ENCODE measurements around the gene MUC2.

MUC2 gene

DNA sequence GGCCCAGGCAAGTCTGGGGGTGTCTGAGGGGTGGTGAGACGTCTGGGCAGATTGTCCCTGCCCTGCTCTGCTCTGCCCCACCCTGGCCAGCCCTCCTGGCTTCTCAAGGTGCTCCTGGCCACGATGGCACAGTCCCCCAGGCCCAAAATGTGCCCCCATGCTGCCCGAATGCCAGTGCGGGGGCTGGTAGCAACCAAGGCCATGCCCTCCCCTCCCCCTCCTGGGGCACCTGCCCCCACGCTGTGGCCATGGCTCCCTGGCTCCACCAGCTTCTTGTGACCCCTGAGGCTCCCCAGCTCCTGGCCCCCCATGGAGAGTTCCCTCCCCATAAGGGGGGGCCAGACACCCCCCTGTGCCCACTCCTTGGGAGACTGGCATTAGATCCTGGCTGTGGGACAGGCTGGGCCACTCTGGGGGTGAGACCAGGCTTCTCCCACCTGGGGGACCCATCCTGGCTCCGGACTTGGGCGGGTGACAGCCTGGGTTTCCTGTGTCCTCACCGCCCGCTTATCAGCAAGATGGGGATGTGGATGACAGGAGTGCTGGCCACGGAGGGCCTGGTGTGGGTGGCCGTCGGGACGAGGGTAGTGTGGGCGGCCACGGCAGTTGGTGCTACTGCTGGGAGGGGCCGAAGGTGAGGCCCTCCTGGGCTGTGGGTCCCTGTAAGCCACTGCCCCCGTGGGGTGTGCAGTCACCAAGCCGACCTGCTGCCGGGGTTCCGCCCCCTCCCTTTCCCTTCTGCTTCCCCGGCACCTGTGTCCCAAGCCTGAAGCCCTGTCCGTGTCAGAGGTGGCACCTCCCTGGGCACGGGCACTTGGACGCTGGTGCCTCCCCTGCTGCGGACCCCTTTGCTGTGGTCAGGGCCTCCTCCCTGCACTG, 22.3 kb upstream of the MUC2 start:
- no peak for DNase-seq (ENCODE audit: low read depth)
- TF ChIP-seq, protein P1, sequence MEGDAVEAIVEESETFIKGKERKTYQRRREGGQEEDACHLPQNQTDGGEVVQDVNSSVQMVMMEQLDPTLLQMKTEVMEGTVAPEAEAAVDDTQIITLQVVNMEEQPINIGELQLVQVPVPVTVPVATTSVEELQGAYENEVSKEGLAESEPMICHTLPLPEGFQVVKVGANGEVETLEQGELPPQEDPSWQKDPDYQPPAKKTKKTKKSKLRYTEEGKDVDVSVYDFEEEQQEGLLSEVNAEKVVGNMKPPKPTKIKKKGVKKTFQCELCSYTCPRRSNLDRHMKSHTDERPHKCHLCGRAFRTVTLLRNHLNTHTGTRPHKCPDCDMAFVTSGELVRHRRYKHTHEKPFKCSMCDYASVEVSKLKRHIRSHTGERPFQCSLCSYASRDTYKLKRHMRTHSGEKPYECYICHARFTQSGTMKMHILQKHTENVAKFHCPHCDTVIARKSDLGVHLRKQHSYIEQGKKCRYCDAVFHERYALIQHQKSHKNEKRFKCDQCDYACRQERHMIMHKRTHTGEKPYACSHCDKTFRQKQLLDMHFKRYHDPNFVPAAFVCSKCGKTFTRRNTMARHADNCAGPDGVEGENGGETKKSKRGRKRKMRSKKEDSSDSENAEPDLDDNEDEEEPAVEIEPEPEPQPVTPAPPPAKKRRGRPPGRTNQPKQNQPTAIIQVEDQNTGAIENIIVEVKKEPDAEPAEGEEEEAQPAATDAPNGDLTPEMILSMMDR (conservative IDR thresholded peaks at IDR 0.05; ENCODE audit: low read depth, low read length), result no peak
- no peak overlapping the region for H3K4me3 ChIP-seq (ENCODE audit: low read depth, low read length)

GRCh38 chr11:1053121-1053901, 21.4 kb upstream of the MUC2 start:
- H3K4me3 ChIP-seq (ENCODE audit: low read depth, low read length), result no peak overlapping the region
- DNase-seq (ENCODE audit: low read depth), result peak; percentile 35
- TF ChIP-seq, protein P1 (conservative IDR thresholded peaks at IDR 0.05; ENCODE audit: low read depth, low read length), result peak; percentile 18

DNA sequence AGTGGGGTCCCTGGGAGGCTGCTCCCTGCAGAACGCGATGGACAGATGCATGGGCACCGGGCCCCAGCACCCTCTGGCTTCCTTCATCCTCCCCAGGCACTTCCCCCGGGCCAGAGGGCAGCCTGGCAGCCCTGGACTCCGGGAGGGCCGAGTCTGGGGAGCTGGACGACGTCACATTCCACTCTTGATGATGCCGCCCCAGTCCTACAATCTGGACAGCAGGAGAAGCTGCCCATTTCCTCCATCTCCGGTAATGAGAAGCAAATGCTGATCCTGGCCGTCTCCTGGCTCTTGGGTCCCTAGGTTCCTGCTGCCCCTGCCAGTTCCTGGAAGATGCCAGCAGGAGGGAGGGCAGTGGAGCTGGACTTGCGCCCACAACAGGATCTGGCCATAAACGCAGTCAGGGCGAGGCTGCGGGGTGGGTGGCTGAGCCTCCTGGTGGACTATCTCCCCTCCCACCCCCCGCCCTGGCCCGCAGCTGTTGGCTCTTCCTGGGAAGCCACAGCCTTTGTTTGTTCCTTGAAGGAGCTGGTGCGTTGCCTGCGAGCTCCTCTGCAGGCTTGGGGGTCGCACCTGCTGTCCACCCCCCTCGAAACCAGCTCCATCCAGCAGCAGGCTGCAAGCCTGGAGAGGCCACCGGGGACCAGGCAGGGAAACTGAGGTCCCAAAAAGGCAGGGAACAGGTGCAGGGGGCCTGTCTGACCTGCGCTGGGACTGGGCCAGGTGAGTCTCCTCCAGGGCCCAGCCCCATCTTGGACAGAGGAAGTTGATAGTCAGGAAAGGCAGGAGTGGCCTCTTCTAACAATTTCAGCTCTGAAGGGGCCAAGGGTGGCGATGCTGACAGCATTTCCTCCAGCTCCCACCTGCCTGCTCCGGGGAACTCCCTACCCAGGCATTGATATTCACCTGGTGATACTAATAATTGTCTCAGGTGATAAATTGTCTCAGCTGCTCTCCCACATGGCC, 20.2 kb upstream of the MUC2 start:
- peak; percentile 7 for DNase-seq (ENCODE audit: low read depth)
- no peak overlapping the region for H3K4me3 ChIP-seq (ENCODE audit: low read depth, low read length)
- TF ChIP-seq, protein P1 (conservative IDR thresholded peaks at IDR 0.05; ENCODE audit: low read depth, low read length), result no peak

DNA sequence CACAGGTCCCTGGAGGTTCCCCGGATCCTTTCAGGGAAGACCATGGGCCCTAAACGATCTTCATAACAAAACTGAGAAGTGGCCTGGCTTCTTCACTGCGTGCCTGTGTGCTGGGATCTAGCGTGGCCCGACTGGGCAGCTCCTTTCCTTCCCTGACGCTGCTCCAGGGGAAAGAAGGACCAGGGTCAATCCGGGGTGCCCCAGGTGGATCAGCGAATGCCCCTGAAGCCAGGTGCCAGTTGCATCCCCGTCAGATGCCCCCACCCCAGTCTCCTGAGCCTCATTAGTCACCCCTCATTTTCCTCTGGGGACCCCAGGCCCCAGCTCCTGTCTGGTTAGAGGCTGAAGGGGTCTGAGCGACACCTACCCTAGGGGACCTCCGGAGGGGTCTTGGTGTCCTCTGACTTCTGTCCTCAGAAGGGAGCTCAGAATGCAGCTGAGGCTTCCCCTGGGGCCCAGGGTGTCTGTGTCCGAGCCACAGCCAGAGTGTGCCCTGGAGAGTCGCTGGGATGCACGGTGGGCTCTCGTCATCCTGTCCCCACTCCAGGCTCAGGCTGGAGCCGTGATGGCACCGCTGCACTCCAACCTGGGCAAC, 19.5 kb upstream of the MUC2 start:
- DNase-seq (ENCODE audit: low read depth), result no peak
- no peak overlapping the region for H3K4me3 ChIP-seq (ENCODE audit: low read depth, low read length)
- TF ChIP-seq, protein P1 (conservative IDR thresholded peaks at IDR 0.05; ENCODE audit: low read depth, low read length), result no peak

- DNase-seq (ENCODE audit: low read depth), result no peak
- no peak overlapping the region for H3K4me3 ChIP-seq (ENCODE audit: low read depth, low read length)
- TF ChIP-seq, protein P1 (conservative IDR thresholded peaks at IDR 0.05; ENCODE audit: low read depth, low read length), result no peak
Observed at GRCh38 chr11:1055990-1056771, 18.5 kb upstream of the MUC2 start.
